GM12878 (cell line): ENCODE measurements around the gene RNASEL. TPM values are rescaled to one million over a fixed set of nuclear protein-coding genes. Genes with fewer than 3 reads are reported as not detected.
A peak's percentile ranks its signal among the peaks of the same experiment; 100 is the strongest.

ENCODE experiments used
- ATAC-seq: fragments of 200-7000 bp; cut with Tn5 transposase; 3 replicates; pipeline ENCODE4 v1.9.1; 2020; ENCODE audit warnings: mild to moderate bottlenecking, moderate library complexity
- BruUV-seq: library from RNA; stranded (reverse); fragments of 400-500 nt; replicated peaks from 2 replicates; lab custom pipeline; 2021; lab: Mats Ljungman, UMichigan
- CTCF ChIA-PET: fragments of 300-600 bp; sonication (Branson Sonifier 250); formaldehyde crosslinking; extraction: SDS; loops from one replicate; lab custom pipeline; 2021; ENCODE audit warnings: inconsistent platforms; lab: Yijun Ruan, JAX
- POLR2A ChIA-PET: fragments of 350-600 bp; formaldehyde crosslinking; extraction: SDS; loops from one replicate; lab custom pipeline; 2021; ENCODE audit warnings: inconsistent platforms; lab: Charles Lee
- RAD21 ChIA-PET: fragments of 300-600 bp; sonication (Branson Sonifier 250); formaldehyde crosslinking; loops from one replicate; lab custom pipeline; 2023; ENCODE audit warnings: antibody characterized with exemption; ENCODE audit not compliant: unreplicated experiment; lab: Charles Lee
- SMC1A ChIA-PET: fragments of 300-600 bp; sonication (Branson Sonifier 250); formaldehyde crosslinking; loops from one replicate; lab custom pipeline; 2023; ENCODE audit not compliant: unreplicated experiment, uncharacterized antibody; lab: Charles Lee
- DNase-seq: peaks from one replicate; pipeline ENCODE4 v3.0.0-alpha.2; 2011; ENCODE audit warnings: low read depth, low spot score
- FAIRE-seq: peaks from 3 replicates; lab custom pipeline; 2011; peaks lifted over from hg19 to GRCh38; lab: Jason Lieb, UNC
- H2AFZ ChIP-seq: 2 replicates; pipeline ENCODE4 v1.6.0; 2011; ENCODE audit warnings: low read depth, low read length, control low read depth; ENCODE audit not compliant: control insufficient read depth
- H3K27ac ChIP-seq: 2 replicates; pipeline ENCODE4 v1.5.1; 2011; ENCODE audit warnings: control low read depth; ENCODE audit not compliant: control insufficient read depth, insufficient read depth
- H3K27me3 ChIP-seq, 2 experiments: replicated peaks in 1 of 2; 2 replicates each; pipeline versions ENCODE4 v1.6.0 to v1.6.1; 2011; ENCODE audit warnings: low read length in 1 of 2; ENCODE audit not compliant: control insufficient read depth in 2 of 2, insufficient read depth in 2 of 2
- H3K36me3 ChIP-seq, 2 experiments: 2 replicates each; pipeline ENCODE4 v1.5.1; 2011; ENCODE audit warnings: low read length in 1 of 2; ENCODE audit not compliant: control insufficient read depth in 2 of 2, insufficient read depth in 2 of 2
- H3K4me1 ChIP-seq: 2 replicates; pipeline ENCODE4 v1.6.1; 2011; ENCODE audit warnings: mild to moderate bottlenecking, low read length, moderate library complexity, mixed read lengths; ENCODE audit not compliant: control insufficient read depth, insufficient read depth
- H3K4me2 ChIP-seq: 2 replicates; pipeline ENCODE4 v1.6.0; 2011; ENCODE audit warnings: control low read depth; ENCODE audit not compliant: control insufficient read depth, insufficient read depth
- H3K4me3 ChIP-seq: fragments of 200-600 bp; sonication (generic); 2 replicates; pipeline ENCODE4 v1.5.1; 2016
- H3K79me2 ChIP-seq: 2 replicates; pipeline ENCODE4 v1.6.0; 2011; ENCODE audit warnings: low read length; ENCODE audit not compliant: control insufficient read depth, insufficient read depth
- H3K9ac ChIP-seq: 2 replicates; pipeline ENCODE4 v1.8.0; 2011; ENCODE audit warnings: low read length, control low read depth, mixed read lengths; ENCODE audit not compliant: control insufficient read depth, insufficient read depth
- H3K9me3 ChIP-seq: replicated peaks from 3 replicates; pipeline ENCODE4 v1.5.1; 2011; ENCODE audit warnings: mild to moderate bottlenecking, low read length; ENCODE audit not compliant: control insufficient read depth, insufficient read depth
- H4K20me1 ChIP-seq: 2 replicates; pipeline ENCODE4 v1.6.0; 2011; ENCODE audit not compliant: control insufficient read depth, insufficient read depth
- E2F8 ChIP-seq: fragments of 450-650 bp; IDR thresholded peaks from 2 replicates; pipeline ENCODE4 v1.6.1; 2018; ENCODE audit warnings: mild to moderate bottlenecking, low read depth, moderate library complexity; ENCODE audit not compliant: partially characterized antibody
- NFXL1 ChIP-seq: fragments of 450-650 bp; IDR thresholded peaks from 2 replicates; pipeline ENCODE4 v1.6.1; 2017; ENCODE audit warnings: antibody characterized with exemption, mild to moderate bottlenecking, borderline replicate concordance
- NR2F1 ChIP-seq: fragments of 450-650 bp; conservative IDR thresholded peaks from 2 replicates; pipeline ENCODE4 v1.6.1; 2017; ENCODE audit warnings: mild to moderate bottlenecking
- POLR2AphosphoS5 ChIP-seq: IDR thresholded peaks from 2 replicates; pipeline ENCODE4 v1.6.1; 2011; ENCODE audit warnings: mild to moderate bottlenecking, low read length, inconsistent platforms
- RELA ChIP-seq: fragments of 450-650 bp; IDR thresholded peaks from 2 replicates; pipeline ENCODE4 v1.8.0; 2014; ENCODE audit warnings: borderline replicate concordance; ENCODE audit not compliant: partially characterized antibody
- ZBTB4 ChIP-seq: fragments of 450-650 bp; formaldehyde crosslinking; IDR thresholded peaks from 2 replicates; pipeline ENCODE4 v1.4.0; 2022; ENCODE audit warnings: mild to moderate bottlenecking, moderate library complexity
- WGBS: methylation state at CpG from one replicate; pipeline ENCODE4 v1.1.6; 2016; ENCODE audit warnings: low lambda C conversion rate; ENCODE audit not compliant: insufficient replicate concordance, insufficient coverage; ENCODE audit errors: missing lambda C conversion rate; 5-methylcytosine and 5-hydroxymethylcytosine counted together
- in situ Hi-C: fragments of 300-500 bp; cut with MboI; formaldehyde crosslinking; loops from 9 replicates; pipeline ENCODE4 v1.14.3; 2018; ENCODE audit warnings: mixed read lengths
- intact Hi-C: fragments of 100-400 bp; cut with micrococcal nuclease; formaldehyde crosslinking; loops from one replicate; pipeline ENCODE4 v1.14.2; 2022; ENCODE audit not compliant: unreplicated experiment
- polyA plus RNA-seq, 11 experiments: library from polyadenylated mRNA; depleted of rRNA in 4 of 11; unstranded in 6 of 11; stranded (reverse) in 5 of 11; fragments of >200 nt; fragmentation: Nextera tagmentation in 4 of 11; fragmentation: Illumina TruSeq in 1 of 11; extraction: Ambion mirVana in 4 of 11; extraction: Trizol in 1 of 11; gene quantifications; 1 replicate in 1 of 11; 2 replicates in 10 of 11; pipeline versions ENCODE4 v1.2.1 to v1.2.3, GENCODE V29; 2011 to 2016; ENCODE audit warnings: inconsistent platforms in 2 of 11, missing spikeins in 2 of 11, low read depth in 1 of 11
- total RNA-seq, 4 experiments: library from RNA; depleted of rRNA in 3 of 4; stranded (reverse); fragments of >200 nt in 3 of 4; fragmentation: Illumina TruSeq in 1 of 4; extraction: Trizol in 1 of 4; gene quantifications; 2 replicates each; pipeline versions ENCODE4 v1.2.1 to v1.2.3, GENCODE V29; 2013 to 2021
- TF ChIP-seq, protein P1 (sequence below): fragments of 450-650 bp; IDR thresholded peaks from 2 replicates; pipeline ENCODE4 v1.6.1; 2017; ENCODE audit warnings: antibody characterized with exemption, mild to moderate bottlenecking, moderate library complexity
- TF ChIP-seq, protein P2 (sequence below): IDR thresholded peaks from 2 replicates; pipeline ENCODE4 v1.6.1; 2011; ENCODE audit warnings: low read depth, low read length, improper control_type of control experiment, borderline replicate concordance

The RNASEL gene
- total and polyA plus RNA-seq, 10 of the 15 experiments (the other 5 are each of a cell fraction or from before 2014, with no cell fraction given): 3.0 to 10.8 (median 5.0) TPM

- TF ChIP-seq, protein P1, sequence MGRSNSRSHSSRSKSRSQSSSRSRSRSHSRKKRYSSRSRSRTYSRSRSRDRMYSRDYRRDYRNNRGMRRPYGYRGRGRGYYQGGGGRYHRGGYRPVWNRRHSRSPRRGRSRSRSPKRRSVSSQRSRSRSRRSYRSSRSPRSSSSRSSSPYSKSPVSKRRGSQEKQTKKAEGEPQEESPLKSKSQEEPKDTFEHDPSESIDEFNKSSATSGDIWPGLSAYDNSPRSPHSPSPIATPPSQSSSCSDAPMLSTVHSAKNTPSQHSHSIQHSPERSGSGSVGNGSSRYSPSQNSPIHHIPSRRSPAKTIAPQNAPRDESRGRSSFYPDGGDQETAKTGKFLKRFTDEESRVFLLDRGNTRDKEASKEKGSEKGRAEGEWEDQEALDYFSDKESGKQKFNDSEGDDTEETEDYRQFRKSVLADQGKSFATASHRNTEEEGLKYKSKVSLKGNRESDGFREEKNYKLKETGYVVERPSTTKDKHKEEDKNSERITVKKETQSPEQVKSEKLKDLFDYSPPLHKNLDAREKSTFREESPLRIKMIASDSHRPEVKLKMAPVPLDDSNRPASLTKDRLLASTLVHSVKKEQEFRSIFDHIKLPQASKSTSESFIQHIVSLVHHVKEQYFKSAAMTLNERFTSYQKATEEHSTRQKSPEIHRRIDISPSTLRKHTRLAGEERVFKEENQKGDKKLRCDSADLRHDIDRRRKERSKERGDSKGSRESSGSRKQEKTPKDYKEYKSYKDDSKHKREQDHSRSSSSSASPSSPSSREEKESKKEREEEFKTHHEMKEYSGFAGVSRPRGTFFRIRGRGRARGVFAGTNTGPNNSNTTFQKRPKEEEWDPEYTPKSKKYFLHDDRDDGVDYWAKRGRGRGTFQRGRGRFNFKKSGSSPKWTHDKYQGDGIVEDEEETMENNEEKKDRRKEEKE: no peak
- TF ChIP-seq RELA (no peak), NFXL1 (no peak)
Measured at GRCh38 chr1:182601416-182601786, 12.3 kb upstream of the RNASEL start (continued).

GRCh38 chr1:182600745-182601415 is 11.8 kb upstream of the RNASEL start:
- intact Hi-C loops: loop anchor here (1.0 to 5.0 kb wide), 3 partner anchors 116 to 236 kb away; partner anchors contain the start of gene DHX9
- Histone ChIP-seq H2AFZ (no peak overlapping the region), H3K36me3 (peaks cover 11 to 24% of the 10 kb centered on the region in 2 experiments; a peak in 3 of 4 replicates), H3K4me1 (peaks cover 11% of the 10 kb centered on the region), H3K79me2 (peaks cover 37% of the 10 kb centered on the region), H3K27me3 (no peaks in the 10 kb centered on the region), H4K20me1 (no peaks in the 10 kb centered on the region; the same call in 1 of the 2 replicates), H3K9ac (peak overlapping the region; percentile 23; the same call in 1 of the 2 replicates), H3K4me2 (peak overlapping the region; percentile 62), H3K9me3 (no peaks in the 10 kb centered on the region), H3K4me3 (peak overlapping the region; percentile 59), H3K27ac (no peak overlapping the region)
- FAIRE-seq (no peak), ATAC-seq (no peak), DNase-seq (no peak)
- RAD21 ChIA-PET: interaction anchor here (1.0 to 23.0 kb wide), 16 partner anchors 12 to 207 kb away, joined by 3 to 946 read pairs (median 4); partner anchors contain the start of gene RNASEL
- no TSS peak for BruUV-seq
- SMC1A ChIA-PET: interaction anchor here (0.6 to 28.0 kb wide), 16 partner anchors 10 to 330 kb away, joined by 3 to 1145 read pairs (median 4); partner anchors contain the start of genes NPL and RNASEL
- CTCF ChIA-PET: interaction anchor here (0.6 to 37.4 kb wide), 20 partner anchors 11 to 458 kb away, joined by 3 to 1888 read pairs (median 4); partner anchors contain the start of genes NPL and RNASEL
- WGBS: 56% methylated on average over 5 of the region's 5 CpGs
- POLR2A ChIA-PET: interaction anchor here (1.1 to 4.6 kb wide), 4 partner anchors 82 to 186 kb away, joined by 3 to 34 read pairs (median 4); no protein-coding TSS in a partner anchor
- in situ Hi-C loops: no loop called here
- no peak for TF ChIP-seq ZBTB4 (CRISPR knock-in tag)
- no peak for TF ChIP-seq E2F8
- no peak for TF ChIP-seq NR2F1
- no peak; the same call in 1 of the 2 replicates for TF ChIP-seq POLR2AphosphoS5
- TF ChIP-seq, protein P2, sequence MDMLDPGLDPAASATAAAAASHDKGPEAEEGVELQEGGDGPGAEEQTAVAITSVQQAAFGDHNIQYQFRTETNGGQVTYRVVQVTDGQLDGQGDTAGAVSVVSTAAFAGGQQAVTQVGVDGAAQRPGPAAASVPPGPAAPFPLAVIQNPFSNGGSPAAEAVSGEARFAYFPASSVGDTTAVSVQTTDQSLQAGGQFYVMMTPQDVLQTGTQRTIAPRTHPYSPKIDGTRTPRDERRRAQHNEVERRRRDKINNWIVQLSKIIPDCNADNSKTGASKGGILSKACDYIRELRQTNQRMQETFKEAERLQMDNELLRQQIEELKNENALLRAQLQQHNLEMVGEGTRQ: no peak
